GM18526 (cell line): ENCODE measurements around the gene TERC.

ENCODE experiments used
- POLR2A ChIP-seq: IDR thresholded peaks from 3 replicates; pipeline ENCODE4 v1.6.1; 2011; ENCODE audit not compliant: insufficient read length; ENCODE audit errors: extremely low read depth

Gene TERC

DNA sequence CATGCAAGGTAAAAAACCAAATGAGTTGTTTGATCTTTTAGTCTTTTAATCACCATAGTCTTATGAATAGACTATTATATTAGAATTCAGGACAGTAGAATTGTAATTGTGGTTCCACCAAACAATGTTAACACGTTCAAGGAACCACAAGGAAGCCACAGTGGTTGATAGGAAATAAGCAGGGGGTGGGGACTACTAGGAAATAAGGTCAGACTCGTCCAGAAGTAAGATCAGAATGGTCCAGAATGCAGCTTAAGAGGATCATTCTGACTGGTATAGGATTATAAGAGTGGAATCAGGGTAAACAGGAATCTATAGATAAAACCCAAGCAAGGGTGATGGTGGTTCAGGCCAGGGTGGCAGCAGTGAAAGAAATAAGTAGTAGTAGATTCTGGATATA is 15.9 kb upstream of the TERC start:
- TF ChIP-seq POLR2A = no peak

DNA sequence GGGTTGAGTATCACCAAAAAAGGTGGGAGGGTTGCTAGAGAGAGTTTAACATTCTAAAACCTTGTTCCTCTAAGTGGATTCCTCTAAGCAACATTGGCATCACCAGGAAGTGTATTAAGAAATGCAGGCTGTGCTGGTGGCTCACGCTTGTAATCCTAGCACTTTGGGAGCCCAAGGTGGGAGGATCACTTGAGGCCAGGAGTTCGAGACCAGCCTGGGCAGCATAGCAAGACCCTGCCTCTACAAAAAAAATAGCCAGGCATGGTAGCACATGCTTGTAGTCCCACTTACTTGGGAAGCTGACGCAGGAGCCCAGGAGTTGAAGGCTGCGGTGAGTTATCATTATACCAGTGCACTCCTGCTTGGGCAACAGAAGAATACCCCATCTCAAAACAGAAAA is 13.0 kb upstream of the TERC start:
- TF ChIP-seq POLR2A = no peak

DNA sequence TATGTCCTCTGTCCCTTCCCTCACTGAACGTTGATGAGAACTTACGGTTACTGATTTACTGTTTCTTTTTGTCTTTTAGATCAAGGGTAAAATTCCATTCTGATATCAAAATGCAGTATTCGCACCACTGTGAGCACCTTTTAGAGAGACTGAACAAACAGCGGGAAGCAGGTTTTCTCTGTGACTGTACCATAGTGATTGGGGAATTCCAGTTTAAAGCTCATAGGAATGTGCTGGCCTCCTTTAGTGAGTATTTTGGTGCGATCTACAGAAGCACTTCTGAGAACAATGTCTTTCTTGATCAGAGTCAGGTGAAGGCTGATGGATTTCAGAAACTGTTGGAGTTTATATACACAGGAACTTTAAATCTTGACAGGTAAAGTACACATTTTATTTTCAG is 9.3 kb upstream of the TERC start:
- no peak for TF ChIP-seq POLR2A

DNA sequence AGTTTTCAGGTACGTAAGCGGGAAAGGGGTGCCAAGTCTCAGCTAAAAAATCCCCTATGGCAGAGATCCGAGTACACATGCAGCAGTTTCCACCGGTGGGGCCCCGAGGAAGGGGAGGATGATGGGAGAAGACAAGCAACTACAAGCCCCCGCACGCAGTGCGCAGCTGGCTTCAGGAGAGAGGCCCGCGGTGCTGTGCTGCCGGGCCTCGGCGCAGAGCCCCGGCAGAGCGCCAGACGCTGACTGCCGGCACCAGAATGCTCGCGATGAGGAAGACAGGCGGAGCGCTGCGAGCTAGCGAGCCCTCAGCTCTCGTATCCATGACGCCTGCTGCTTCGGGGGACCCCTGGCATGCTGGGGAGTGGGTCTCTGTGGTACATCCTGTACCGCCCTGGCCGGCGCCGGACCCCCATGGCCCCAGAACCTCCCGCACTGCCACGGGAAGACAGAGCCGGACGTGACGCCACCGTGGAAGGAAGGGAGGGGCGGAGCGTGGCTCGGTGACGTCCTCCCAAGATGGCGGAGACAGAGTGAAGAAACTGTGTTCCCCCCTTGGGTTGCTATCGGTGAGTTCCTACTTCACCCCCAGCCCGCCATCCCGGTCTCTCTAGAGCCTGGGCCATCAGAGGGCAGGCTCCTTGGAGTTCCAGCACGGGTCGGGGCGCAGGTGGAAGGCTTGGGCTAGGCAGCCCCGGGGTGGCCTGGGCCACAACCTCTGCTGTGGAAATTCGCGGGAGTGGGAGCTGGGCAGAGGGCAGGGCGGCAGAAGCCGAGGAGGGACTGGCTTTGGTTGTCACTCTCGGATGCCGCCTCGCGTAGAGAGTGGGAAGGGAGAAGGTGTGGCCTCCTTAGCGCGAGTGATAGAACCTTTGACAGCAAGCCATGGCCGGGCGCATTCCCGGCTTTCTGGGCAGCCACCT is 8.3 kb upstream of the TERC start, which contains the start of gene MYNN:
TSS of gene MYNN (plus strand) at position 500 of the 920 bp plus-strand sequence. CDS start 900 bp downstream, outside the sequence.
- TF ChIP-seq POLR2A = peak; percentile 98

DNA sequence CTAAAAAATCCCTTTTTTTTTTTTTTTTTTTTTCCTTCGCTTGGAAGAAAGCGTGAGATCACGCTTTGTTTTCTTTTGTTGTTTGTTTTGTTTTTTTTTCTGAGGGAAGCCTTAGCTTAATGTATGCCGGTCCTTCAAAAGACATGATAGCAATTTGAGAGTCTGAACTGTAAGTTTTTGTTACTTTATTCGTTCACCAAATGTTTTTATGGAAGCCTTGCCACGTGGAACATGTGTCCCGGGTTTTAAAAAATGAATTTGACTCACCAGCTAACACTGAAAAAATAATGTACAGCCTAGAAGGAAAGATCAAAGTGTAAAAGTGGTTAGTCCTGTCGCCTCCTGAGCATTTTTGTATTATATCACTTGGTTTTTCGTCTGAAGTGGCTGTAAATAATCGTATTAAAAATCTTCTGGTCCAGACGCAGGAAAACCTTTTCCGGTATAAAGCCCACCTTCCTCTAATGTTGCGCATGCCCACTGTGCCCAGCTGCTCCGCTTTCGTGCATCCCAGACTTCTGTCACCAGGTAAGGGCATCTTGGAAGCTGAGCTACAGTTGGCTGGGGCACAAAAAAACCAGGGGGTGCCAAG is 7.5 kb upstream of the TERC start:
- TF ChIP-seq POLR2A = no peak

- TF ChIP-seq POLR2A = no peak
Observed at GRCh38 chr3:169771497-169772304, 6.8 kb upstream of the TERC start.

GRCh38 chr3:169769287-169770181 is 4.7 kb upstream of the TERC start, which contains the start of gene ACTRT3:
Gene ACTRT3 (minus strand): TSS chr3:169769561. CDS start chr3:169769520, 41 bp downstream.
- peak; percentile 26 for TF ChIP-seq POLR2A

DNA sequence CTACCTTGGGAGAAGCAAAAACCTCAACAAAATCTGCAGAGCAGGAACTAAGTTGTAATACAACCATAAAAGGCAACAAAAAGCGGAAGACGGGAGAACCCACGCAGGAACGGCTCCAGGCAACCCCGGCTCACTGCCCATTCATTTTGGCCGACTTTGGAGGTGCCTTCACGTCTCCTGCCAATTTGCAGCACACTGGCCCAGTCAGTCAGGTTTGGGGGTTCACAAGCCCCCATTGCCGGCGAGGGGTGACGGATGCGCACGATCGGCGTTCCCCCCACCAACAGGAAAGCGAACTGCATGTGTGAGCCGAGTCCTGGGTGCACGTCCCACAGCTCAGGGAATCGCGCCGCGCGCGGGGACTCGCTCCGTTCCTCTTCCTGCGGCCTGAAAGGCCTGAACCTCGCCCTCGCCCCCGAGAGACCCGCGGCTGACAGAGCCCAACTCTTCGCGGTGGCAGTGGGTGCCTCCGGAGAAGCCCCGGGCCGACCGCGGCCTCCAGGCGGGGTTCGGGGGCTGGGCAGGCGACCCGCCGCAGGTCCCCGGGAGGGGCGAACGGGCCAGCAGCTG is 463 bp downstream of the TERC start:
- peak; percentile 56 for TF ChIP-seq POLR2A

- TF ChIP-seq POLR2A = no peak
Observed at GRCh38 chr3:169760479-169760878, 4.4 kb downstream of the TERC start.

DNA sequence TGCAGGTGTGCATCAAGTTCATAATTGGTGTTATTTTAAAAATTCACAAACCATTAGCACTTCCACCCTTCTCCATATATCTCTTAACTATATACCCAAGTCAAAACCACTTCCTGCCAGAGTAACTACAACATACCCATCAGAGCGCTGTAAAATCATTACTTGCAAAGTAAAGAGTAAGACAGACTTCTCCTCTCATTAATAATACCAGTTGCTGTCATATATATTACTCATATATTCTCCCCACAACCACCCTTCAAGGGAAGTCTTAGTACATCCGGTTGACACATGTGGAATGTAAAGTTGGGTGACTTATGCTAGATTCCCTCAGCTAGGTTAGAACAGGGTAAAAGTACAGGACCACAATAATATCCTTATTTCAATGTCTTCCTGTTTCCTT is 5.6 kb downstream of the TERC start:
- TF ChIP-seq POLR2A = no peak

- TF ChIP-seq POLR2A = no peak
Observed at GRCh38 chr3:169758359-169758994, 6.4 kb downstream of the TERC start.

DNA sequence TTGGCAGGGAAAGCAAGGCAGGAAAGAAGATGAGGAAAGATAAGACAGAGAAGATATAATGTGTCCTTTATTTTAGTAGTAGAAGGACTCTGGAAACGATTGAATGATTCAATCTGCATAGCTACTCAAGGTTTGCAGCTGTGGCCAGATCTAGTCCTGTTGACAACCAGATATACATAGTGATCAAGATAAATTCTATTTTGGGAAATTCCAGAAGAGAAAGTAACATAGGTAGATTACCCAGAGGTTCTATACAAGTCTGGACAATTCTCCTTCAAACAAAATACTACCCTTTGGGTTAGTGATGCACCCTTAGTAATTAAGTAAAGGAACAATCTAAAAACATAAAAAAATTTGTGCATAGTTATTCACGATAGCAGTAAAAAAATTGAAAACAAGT is 9.4 kb downstream of the TERC start:
- no peak for TF ChIP-seq POLR2A

- no peak for TF ChIP-seq POLR2A
Observed at GRCh38 chr3:169754711-169755110, 10.1 kb downstream of the TERC start.

- no peak for TF ChIP-seq POLR2A
Observed at GRCh38 chr3:169751875-169752274, 13.0 kb downstream of the TERC start.
